Raji (cell line): Measurements from ENCODE around the gene MSRB1.

Experiments
- POLR2A ChIP-seq: IDR thresholded peaks from 2 replicates; pipeline ENCODE4 v1.6.1; 2011; ENCODE audit warnings: low read depth, low read length, control low read depth; ENCODE audit not compliant: insufficient read depth

Gene MSRB1

GRCh38 chr16:1950559-1950958, 7.6 kb upstream of the MSRB1 start:
- no peak for TF ChIP-seq POLR2A

GRCh38 chr16:1950047-1950446, 7.0 kb upstream of the MSRB1 start:
- no peak for TF ChIP-seq POLR2A

DNA sequence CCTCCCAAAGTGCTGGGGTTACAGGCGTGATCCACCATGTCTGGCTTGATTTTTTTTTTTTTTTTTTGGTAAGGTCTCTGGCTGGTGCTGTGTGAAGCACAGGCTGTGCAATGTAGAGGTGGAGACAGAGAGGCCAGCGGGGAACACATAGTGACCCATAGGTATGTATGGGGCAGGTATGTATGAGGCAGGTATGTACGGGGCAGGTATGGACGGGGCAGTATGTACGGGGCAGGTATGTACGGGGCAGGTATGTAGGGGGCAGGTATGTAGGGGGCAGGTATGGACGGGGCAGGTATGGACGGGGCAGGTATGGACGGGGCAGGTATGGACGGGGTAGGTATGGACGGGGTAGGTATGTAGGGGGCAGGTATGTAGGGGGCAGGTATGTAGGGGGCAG, 6.5 kb upstream of the MSRB1 start:
- no peak for TF ChIP-seq POLR2A

- TF ChIP-seq POLR2A, result no peak
These were observed 4.3 kb upstream of the MSRB1 start for GRCh38 chr16:1947369-1947670.

- no peak for TF ChIP-seq POLR2A
These were observed 3.7 kb upstream of the MSRB1 start for GRCh38 chr16:1946495-1947368.

DNA sequence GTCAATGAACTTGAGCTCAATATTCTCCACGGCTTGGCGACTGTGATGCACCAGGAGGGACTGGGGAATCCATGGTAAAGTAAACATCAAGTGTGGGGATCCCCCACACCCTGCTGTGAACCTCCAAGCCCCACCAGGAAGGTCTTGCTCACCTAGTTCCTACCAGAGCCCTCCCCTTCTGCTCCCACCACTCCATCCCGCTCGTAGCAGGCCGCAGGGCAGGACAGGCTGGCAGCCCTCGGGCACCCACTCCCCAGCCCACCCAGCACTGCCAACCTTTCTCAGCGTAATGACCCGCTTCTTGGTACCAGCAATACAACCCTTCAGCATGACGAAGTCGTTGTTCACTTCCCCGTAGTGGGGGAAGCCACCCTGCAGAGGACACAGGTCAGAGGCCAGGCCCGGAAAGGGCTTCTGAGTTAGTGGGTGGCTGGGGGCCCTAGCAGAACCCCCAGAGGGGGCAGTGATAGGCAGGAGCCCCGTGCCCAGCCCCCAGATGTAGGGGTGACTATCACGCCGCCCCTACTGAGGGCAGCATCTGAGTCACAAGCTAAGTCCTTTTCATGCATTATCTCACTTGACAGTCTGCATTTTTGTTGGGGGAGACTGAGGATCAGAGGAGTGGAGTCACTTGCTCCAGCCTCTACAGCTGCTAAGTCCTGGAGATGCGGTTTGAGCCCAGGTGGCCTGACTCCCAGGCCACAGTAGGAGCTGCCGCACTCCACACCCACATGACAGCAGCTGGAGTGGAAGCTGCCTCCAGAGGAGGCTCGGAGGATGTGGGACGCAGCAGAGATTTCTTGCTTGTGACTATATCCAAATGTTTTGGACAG, 2.8 kb upstream of the MSRB1 start:
- TF ChIP-seq POLR2A, result no peak

DNA sequence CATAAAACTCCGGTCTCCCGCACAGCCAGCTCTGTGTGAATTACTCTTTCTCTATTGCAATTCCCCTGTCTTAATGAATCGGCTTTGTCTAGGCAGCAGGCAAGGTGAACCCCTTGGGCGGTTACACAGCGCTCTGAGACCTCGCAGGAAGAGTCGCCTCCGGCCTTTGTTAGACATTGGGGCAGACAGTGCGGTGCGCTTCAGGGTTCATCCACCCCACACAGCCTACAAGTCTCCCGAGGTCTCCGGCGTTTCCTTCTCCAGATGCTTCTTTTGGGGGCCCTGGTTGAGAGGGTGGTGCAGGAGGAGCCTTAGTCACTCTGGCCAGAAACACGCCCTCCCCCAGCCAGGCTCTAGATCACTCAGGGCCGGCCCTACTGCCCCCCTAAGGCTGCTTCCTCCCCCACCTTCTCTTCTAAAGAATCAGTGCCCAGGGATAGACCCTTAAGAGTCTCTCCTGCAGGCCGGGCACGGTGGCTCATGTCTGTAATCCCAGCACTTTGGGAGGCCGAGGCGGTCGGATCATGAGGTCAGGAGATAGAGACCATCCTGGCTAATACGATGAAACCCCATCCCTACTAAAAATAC, 1.7 kb upstream of the MSRB1 start:
- TF ChIP-seq POLR2A, result no peak

GRCh38 chr16:1942047-1942809, 771 bp downstream of the MSRB1 start:
- no peak for TF ChIP-seq POLR2A

- TF ChIP-seq POLR2A, result no peak
These were observed 1.6 kb downstream of the MSRB1 start for GRCh38 chr16:1941162-1942046.

DNA sequence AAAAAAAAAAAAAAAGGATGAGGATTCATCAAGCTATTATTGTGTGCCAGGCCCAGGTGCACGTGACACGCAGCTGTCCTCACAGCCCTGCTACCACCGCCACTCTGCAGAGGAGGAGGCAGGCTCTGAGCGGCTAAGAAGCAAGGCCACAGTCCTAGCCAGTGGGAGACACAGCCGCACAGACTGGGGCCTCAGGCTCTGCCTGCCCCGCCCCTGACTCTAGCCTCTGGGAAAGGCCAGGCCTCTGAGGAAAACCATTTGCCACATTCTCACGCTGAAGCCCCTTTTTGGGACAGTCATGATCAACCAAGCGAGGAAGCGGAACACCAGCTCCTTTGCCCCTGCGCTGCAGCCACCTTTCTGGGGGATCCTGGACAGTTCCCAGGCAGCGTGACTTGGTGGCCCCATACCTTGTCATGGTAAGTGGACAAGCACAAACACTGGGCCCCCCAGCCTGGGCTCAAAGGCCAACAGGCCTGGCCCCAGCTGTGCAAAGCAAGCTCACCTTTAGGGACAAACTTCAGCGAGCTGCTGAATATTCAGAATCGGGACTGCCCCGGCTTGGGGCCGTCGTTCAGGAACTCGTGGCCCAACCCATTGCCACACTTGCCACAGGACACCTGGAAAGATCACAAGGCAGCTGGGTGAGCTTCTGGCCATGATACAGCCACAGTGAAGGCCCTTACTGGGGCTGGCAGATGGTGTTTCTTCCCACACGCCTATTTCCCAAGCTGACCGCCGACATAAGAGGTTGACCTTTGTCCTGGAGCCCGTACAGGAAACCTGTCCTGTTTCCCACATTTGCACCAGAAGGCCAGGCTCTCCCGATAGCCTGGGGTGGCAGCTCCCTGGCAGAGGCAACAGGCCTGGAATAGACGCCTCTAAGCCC, 2.5 kb downstream of the MSRB1 start:
- no peak for TF ChIP-seq POLR2A

DNA sequence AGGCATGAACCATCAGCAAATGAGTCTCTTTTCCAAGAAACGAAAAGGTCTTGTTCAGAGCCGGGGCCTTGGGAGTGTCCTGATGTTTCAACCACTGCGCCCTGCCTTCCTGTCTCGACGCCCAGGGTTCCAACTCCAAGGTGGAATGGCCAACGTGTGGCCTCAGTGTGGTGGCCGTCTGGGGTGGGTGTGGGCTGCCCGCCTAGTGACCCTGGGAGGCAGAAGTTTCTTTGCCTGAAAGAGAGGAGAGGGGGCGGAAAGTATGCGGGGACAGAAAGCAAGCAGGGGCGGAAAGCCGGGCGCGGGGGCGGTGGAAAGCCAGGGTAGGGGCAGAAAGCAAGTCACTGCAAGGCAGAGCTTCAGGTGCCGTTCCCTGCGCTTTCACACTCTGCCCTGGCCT, 4.1 kb downstream of the MSRB1 start:
- TF ChIP-seq POLR2A, result no peak

DNA sequence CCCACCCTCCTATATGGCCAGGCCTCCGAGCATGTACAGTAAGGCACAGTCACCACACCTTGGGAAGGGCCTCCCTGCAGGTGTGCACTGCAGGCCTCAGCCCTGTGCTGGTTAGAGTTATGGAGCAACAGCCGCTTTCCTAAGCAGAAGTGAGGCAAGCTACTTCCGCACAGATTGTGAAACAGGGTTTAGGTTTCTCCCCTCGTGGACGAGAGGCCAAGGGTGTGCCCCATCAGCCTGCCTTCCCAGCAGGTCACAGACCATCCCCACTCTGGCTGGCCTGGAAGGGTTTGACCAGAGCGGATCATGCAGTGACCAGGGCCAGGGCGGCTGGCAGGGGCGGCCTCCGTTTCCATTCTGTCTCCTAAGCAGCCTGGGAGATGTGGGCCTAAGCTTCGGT, 4.7 kb downstream of the MSRB1 start:
- TF ChIP-seq POLR2A, result no peak

GRCh38 chr16:1936945-1937479, 6.0 kb downstream of the MSRB1 start:
- no peak for TF ChIP-seq POLR2A
